ENCODE data around the gene ST6GALNAC5. TPM values are rescaled to one million over a fixed set of nuclear protein-coding genes. Genes with fewer than 3 reads are reported as not detected.

The ST6GALNAC5 gene
- total RNA-seq, 1 experiment from 2014 or later, result not detected

GRCh38 chr1:76861149-76861548 is 6.1 kb upstream of the ST6GALNAC5 start:
- no peak for TF ChIP-seq TCF7L2 (IDR thresholded peaks at IDR 0.05; ENCODE audit: low read depth, low read length)
- TF ChIP-seq CTCF (IDR thresholded peaks at IDR 0.05), result no peak
- no peak for TF ChIP-seq SIN3A (IDR thresholded peaks at IDR 0.05; ENCODE audit: borderline replicate concordance, insufficient read depth, low read depth, low read length)
- TF ChIP-seq POLR2AphosphoS5 (IDR thresholded peaks at IDR 0.05; ENCODE audit: low read depth, low read length), result no peak
- TF ChIP-seq REST (IDR thresholded peaks at IDR 0.05; ENCODE audit: insufficient read depth in 1 of 2, low read depth in 2 of 2, low read length in 1 of 2), result no peak
- no peaks in the 10 kb centered on the region for H3K9me3 ChIP-seq (ENCODE audit: control insufficient read depth, insufficient read depth, low read depth, low read length)
- DNase-seq (ENCODE audit: low read depth, low spot score) (no peak), ATAC-seq (no peak)
- BruUV-seq (replicated peaks), result no TSS peak
- in situ Hi-C loops (cut with HindIII; ENCODE audit: low pct_unique_long_range_greater_than_20kb, low sequenced_read_pairs), result no loop called here
- ChIA-PET CTCF (no interaction called here), POLR2A (no interaction called here)
- H3K36me3 ChIP-seq (ENCODE audit: control insufficient read depth, insufficient read depth, low read length), result no peaks in the 10 kb centered on the region
- H3K4me1 ChIP-seq (ENCODE audit: control insufficient read depth, insufficient read depth, low read length), result no peaks in the 10 kb centered on the region
- intact Hi-C loops (cut with micrococcal nuclease; ENCODE audit: unreplicated experiment), result no loop called here
- no peak overlapping the region for H3K27ac ChIP-seq (ENCODE audit: low read length)
- H3K27me3 ChIP-seq (ENCODE audit: control insufficient read depth, insufficient read depth, low read length), result no peaks in the 10 kb centered on the region
- no peak overlapping the region for H3K4me3 ChIP-seq (ENCODE audit: low read depth in 2 of 2, low read length in 2 of 2)

GRCh38 chr1:76862447-76862846 is 4.8 kb upstream of the ST6GALNAC5 start:
- Histone ChIP-seq H3K4me3 (ENCODE audit: low read depth in 2 of 2, low read length in 2 of 2) (no peak overlapping the region), H3K27ac (ENCODE audit: low read length) (no peak overlapping the region), H3K27me3 (ENCODE audit: control insufficient read depth, insufficient read depth, low read length) (no peaks in the 10 kb centered on the region), H3K36me3 (ENCODE audit: control insufficient read depth, insufficient read depth, low read length) (no peaks in the 10 kb centered on the region), H3K4me1 (ENCODE audit: control insufficient read depth, insufficient read depth, low read length) (no peaks in the 10 kb centered on the region), H3K9me3 (ENCODE audit: control insufficient read depth, insufficient read depth, low read depth, low read length) (no peaks in the 10 kb centered on the region)
- DNase-seq (ENCODE audit: low read depth, low spot score), result no peak
- intact Hi-C loops (cut with micrococcal nuclease; ENCODE audit: unreplicated experiment) (no loop called here), in situ Hi-C loops (cut with HindIII; ENCODE audit: low pct_unique_long_range_greater_than_20kb, low sequenced_read_pairs) (no loop called here)
- no peak for ATAC-seq
- TF ChIP-seq CTCF (IDR thresholded peaks at IDR 0.05) (no peak), REST (IDR thresholded peaks at IDR 0.05; ENCODE audit: insufficient read depth in 1 of 2, low read depth in 2 of 2, low read length in 1 of 2) (no peak), SIN3A (IDR thresholded peaks at IDR 0.05; ENCODE audit: borderline replicate concordance, insufficient read depth, low read depth, low read length) (no peak)
- no TSS peak for BruUV-seq (replicated peaks)
- POLR2A ChIA-PET, result no interaction called here
- CTCF ChIA-PET, result no interaction called here

All from Panc1 (cell line).